Uterus (tissue), 2 donors: ENCODE results near the gene GSG1L.

Experiments
- CTCF ChIP-seq, 4 experiments: fragments of 200-600 bp in 2 of 4; fragments of 450-650 bp in 2 of 4; sonication (generic) in 2 of 4; IDR thresholded peaks; one replicate each; pipeline ENCODE4 v1.5.1; 2016 to 2019; ENCODE audit warnings: antibody characterized with exemption in 4 of 4, mild to moderate bottlenecking in 2 of 4, moderate library complexity in 1 of 4
- POLR2A ChIP-seq, 2 donors: fragments of 450-650 bp; IDR thresholded peaks; one replicate each; pipeline ENCODE4 v1.6.1; 2016; ENCODE audit warnings: antibody characterized with exemption in 2 of 2, mild to moderate bottlenecking in 1 of 2, moderate library complexity in 1 of 2

DNA sequence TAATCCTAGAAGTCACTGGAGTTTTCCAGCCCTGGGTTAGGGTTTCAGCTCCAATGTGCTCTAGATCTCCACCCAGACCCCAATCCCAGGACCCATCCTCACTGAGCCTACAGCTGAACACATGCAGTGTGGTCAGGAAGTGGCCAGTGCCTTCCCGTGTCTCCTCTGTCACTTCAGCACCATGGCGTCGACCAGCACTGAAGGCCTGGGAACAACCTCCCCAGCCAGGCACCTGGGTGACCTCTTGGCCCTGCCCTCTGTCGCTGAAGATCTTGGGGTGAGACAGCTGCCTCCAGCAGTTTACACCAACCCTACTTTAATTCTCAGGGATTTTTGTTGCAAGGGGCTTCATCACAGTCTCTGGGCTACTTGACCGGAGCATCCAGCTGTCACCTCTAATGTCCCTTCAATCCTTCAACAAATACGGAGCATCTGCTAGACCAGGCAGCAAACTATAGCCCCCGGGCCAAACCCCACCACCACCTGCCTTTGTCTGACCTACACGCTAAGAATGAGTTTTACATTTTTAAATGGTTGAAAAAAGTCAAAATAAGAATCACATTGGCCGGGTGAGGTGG is 18.0 kb upstream of the GSG1L start:
- TF ChIP-seq CTCF (IDR thresholded peaks at IDR 0.05) (no peak), POLR2A (IDR thresholded peaks at IDR 0.05) (no peak)
